ENCODE measurements around the gene DNAH14. TPM values are rescaled to one million over a fixed set of nuclear protein-coding genes. Genes with fewer than 3 reads are reported as not detected.

The DNAH14 gene
- total RNA-seq, 1 donor from 2014 or later = 0.42 TPM

GRCh38 chr1:225426395-225427234, 497.1 kb downstream of the DNAH14 start:
- intact Hi-C loops (cut with micrococcal nuclease) = loop anchor here (5.0 to 10.0 kb wide), 5 partner anchors 696 to 1314 kb away; partner anchors contain the start of genes FBXO28 and WDR26

GRCh38 chr1:225427235-225428067, 498.0 kb downstream of the DNAH14 start, which contains the start of gene LBR:
Gene LBR (minus strand): TSS chr1:225428038. CDS start chr1:225424075, 3,963 bp downstream.
- intact Hi-C loops (cut with micrococcal nuclease) = loop anchor here (1.0 to 10.0 kb wide), 16 partner anchors 18 to 1511 kb away; partner anchors contain the start of genes FBXO28, H3-3A, PYCR2 and SDE2

- intact Hi-C loops (cut with micrococcal nuclease) = loop anchor here (1.0 to 10.0 kb wide), 16 partner anchors 17 to 1511 kb away; partner anchors contain the start of genes FBXO28, H3-3A, PYCR2 and SDE2
Measured at GRCh38 chr1:225428068-225428880, 498.8 kb downstream of the DNAH14 start.

GRCh38 chr1:225428881-225429455, 499.5 kb downstream of the DNAH14 start:
- intact Hi-C loops (cut with micrococcal nuclease) = loop anchor here (1.0 to 10.0 kb wide), 16 partner anchors 16 to 1510 kb away; partner anchors contain the start of genes FBXO28, H3-3A, PYCR2 and SDE2

GRCh38 chr1:225430301-225430700, 500.8 kb downstream of the DNAH14 start:
- intact Hi-C loops (cut with micrococcal nuclease) = no loop called here

GRCh38 chr1:225431081-225431863, 501.8 kb downstream of the DNAH14 start:
- intact Hi-C loops (cut with micrococcal nuclease) = no loop called here

GRCh38 chr1:225434046-225434445, 504.6 kb downstream of the DNAH14 start:
- intact Hi-C loops (cut with micrococcal nuclease) = no loop called here

GRCh38 chr1:225435076-225435475, 505.6 kb downstream of the DNAH14 start:
- intact Hi-C loops (cut with micrococcal nuclease) = no loop called here

GRCh38 chr1:225435487-225435886, 506.0 kb downstream of the DNAH14 start:
- intact Hi-C loops (cut with micrococcal nuclease) = no loop called here

GRCh38 chr1:225435957-225436392, 506.5 kb downstream of the DNAH14 start:
- intact Hi-C loops (cut with micrococcal nuclease) = no loop called here

- intact Hi-C loops (cut with micrococcal nuclease) = no loop called here
Measured at GRCh38 chr1:225437710-225438437, 508.4 kb downstream of the DNAH14 start.

GRCh38 chr1:225440380-225441221, 511.1 kb downstream of the DNAH14 start:
- intact Hi-C loops (cut with micrococcal nuclease) = loop anchor here (10.0 kb wide), 2 partner anchors 864 to 1446 kb away; partner anchors contain the start of gene LIN9

GRCh38 chr1:225441314-225442122, 512.0 kb downstream of the DNAH14 start:
- intact Hi-C loops (cut with micrococcal nuclease) = loop anchor here (10.0 kb wide), 2 partner anchors 863 to 1447 kb away; partner anchors contain the start of gene LIN9

GRCh38 chr1:225442123-225442505, 512.6 kb downstream of the DNAH14 start:
- intact Hi-C loops (cut with micrococcal nuclease) = loop anchor here (10.0 kb wide), 2 partner anchors 863 to 1447 kb away; partner anchors contain the start of gene LIN9

GRCh38 chr1:225445639-225446594, 516.4 kb downstream of the DNAH14 start:
- intact Hi-C loops (cut with micrococcal nuclease) = loop anchor here (1.0 to 10.0 kb wide), 11 partner anchors 8 to 1451 kb away; partner anchors contain the start of genes ITPKB, LBR, LIN9 and PYCR2
